ENCODE results near the gene ARHGAP21. TPM values are rescaled to one million over a fixed set of nuclear protein-coding genes. Genes with fewer than 3 reads are reported as not detected.
A peak's percentile ranks its signal among the peaks of the same experiment; 100 is the strongest.
"Not testable (repeated sequence)": the region's sequence is repeated elsewhere in the genome, so short reads cannot be mapped to it uniquely, and the experiment has no call there.

The ARHGAP21 gene
- total and polyA plus RNA-seq, 2 donors from 2014 or later: 12.7 to 74.3 TPM

DNA sequence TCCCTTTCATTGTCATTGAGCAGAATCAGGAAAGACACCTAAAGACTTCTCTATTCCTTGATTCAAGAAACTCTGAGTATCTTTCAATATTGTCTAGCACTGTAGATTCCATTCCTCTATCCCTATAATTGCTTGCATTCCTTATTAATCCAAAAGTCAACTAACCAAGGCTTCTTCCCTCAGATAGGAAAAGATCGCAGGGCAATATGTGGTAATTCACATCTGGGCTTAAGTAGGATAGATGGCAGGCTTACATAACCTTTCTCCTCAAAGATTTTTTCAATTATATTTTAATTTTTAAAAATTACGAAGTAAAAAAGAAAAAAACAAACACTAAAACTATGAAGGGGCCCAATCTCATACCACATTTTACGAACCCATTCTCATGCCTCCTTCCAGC, 7.1 kb upstream of the ARHGAP21 start:
- H3K36me3 ChIP-seq (ENCODE audit: control insufficient read depth in 2 of 3, insufficient read depth in 3 of 3, low read length in 3 of 3): no peaks in the 10 kb centered on the region
- no peak overlapping the region for H3K27ac ChIP-seq (ENCODE audit: low read depth in 2 of 2, low read length in 2 of 2)
- DNase-seq (no peak), FAIRE-seq (no peak)
- H3K9ac ChIP-seq (ENCODE audit: low read length in 3 of 3): no peak overlapping the region
- TF ChIP-seq, protein P1, sequence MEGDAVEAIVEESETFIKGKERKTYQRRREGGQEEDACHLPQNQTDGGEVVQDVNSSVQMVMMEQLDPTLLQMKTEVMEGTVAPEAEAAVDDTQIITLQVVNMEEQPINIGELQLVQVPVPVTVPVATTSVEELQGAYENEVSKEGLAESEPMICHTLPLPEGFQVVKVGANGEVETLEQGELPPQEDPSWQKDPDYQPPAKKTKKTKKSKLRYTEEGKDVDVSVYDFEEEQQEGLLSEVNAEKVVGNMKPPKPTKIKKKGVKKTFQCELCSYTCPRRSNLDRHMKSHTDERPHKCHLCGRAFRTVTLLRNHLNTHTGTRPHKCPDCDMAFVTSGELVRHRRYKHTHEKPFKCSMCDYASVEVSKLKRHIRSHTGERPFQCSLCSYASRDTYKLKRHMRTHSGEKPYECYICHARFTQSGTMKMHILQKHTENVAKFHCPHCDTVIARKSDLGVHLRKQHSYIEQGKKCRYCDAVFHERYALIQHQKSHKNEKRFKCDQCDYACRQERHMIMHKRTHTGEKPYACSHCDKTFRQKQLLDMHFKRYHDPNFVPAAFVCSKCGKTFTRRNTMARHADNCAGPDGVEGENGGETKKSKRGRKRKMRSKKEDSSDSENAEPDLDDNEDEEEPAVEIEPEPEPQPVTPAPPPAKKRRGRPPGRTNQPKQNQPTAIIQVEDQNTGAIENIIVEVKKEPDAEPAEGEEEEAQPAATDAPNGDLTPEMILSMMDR (IDR thresholded peaks at IDR 0.05; ENCODE audit: borderline replicate concordance, extremely low read depth, insufficient read depth): no peak
- H3K27me3 ChIP-seq (ENCODE audit: control insufficient read depth, insufficient read depth, low read length): no peaks in the 10 kb centered on the region
- no peak overlapping the region for H3K4me3 ChIP-seq (ENCODE audit: low read length in 3 of 3)
- H3K4me1 ChIP-seq (ENCODE audit: control insufficient read depth in 2 of 3, insufficient read depth in 2 of 3, low read depth in 1 of 3, low read length in 3 of 3): no peaks in the 10 kb centered on the region
- intact Hi-C loops (cut with DNase I): no loop called here
- H3K9me3 ChIP-seq (ENCODE audit: control insufficient read depth in 2 of 3, insufficient read depth in 1 of 3, low read length in 3 of 3): no peaks in the 10 kb centered on the region

DNA sequence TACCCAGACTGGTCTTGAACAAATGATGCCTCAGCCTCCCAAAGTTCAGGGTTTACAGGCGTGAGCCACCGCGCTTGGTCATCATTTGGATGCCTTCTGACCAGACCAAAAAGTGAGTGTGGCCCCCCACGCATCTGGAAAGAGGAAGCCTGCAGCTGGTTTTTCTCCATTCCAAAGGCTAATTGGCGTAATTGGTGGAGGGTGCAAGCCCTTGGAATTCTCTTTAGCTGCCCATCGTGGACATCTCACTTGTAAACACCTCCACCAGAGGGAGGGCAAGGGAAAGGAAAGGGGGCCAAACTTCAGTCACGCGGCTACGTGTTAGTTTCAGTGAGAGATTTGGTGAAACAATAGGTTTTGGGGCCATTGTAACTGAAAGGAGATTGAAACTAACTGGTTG, 4.1 kb upstream of the ARHGAP21 start:
- no peaks in the 10 kb centered on the region for H3K36me3 ChIP-seq (ENCODE audit: control insufficient read depth in 2 of 3, insufficient read depth in 3 of 3, low read length in 3 of 3)
- peaks cover 0 to 6% (median 0%) of the 10 kb centered on the region in 3 donors for H3K4me1 ChIP-seq (ENCODE audit: control insufficient read depth in 2 of 3, insufficient read depth in 2 of 3, low read depth in 1 of 3, low read length in 3 of 3)
- H3K27me3 ChIP-seq (ENCODE audit: control insufficient read depth, insufficient read depth, low read length): no peaks in the 10 kb centered on the region
- no peak overlapping the region for H3K9ac ChIP-seq (ENCODE audit: low read length in 3 of 3)
- intact Hi-C loops (cut with DNase I): no loop called here
- FAIRE-seq (no peak), DNase-seq (peak in 1 of 5 donors; percentile 34)
- TF ChIP-seq, protein P1 (IDR thresholded peaks at IDR 0.05; ENCODE audit: borderline replicate concordance, extremely low read depth, insufficient read depth): no peak
- no peak overlapping the region for H3K27ac ChIP-seq (ENCODE audit: low read depth in 2 of 2, low read length in 2 of 2)
- no peak overlapping the region for H3K4me3 ChIP-seq (ENCODE audit: low read length in 3 of 3)
- H3K9me3 ChIP-seq (ENCODE audit: control insufficient read depth in 2 of 3, insufficient read depth in 1 of 3, low read length in 3 of 3): no peaks in the 10 kb centered on the region

DNA sequence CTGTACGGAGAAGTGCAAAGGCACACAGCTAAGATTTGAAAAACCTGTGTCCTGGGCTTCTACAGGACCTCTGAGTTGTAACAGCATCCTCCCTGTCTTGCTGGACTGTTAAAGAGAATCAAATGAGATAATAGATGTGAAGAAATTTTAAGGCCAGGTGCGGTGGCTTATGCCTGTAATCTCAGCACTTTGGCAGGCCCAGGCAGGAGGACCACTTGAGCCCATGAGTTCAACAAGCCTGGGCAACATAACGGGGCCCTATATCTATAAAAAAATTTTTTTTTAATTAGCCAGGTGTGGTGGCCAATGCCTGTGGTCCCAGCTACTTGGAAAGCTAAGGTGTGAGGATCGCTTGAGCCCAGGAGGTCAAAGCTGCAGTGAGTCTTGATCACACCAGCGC, 2.9 kb upstream of the ARHGAP21 start:
- FAIRE-seq (no peak), DNase-seq (no peak)
- Histone ChIP-seq H3K9ac (ENCODE audit: low read length in 3 of 3) (no peak overlapping the region), H3K27ac (ENCODE audit: low read depth in 2 of 2, low read length in 2 of 2) (no peak overlapping the region), H3K36me3 (ENCODE audit: control insufficient read depth in 2 of 3, insufficient read depth in 3 of 3, low read length in 3 of 3) (no peaks in the 10 kb centered on the region), H3K27me3 (ENCODE audit: control insufficient read depth, insufficient read depth, low read length) (no peaks in the 10 kb centered on the region), H3K4me1 (ENCODE audit: control insufficient read depth in 2 of 3, insufficient read depth in 2 of 3, low read depth in 1 of 3, low read length in 3 of 3) (peaks cover 0 to 6% (median 5%) of the 10 kb centered on the region in 3 donors), H3K9me3 (ENCODE audit: control insufficient read depth in 2 of 3, insufficient read depth in 1 of 3, low read length in 3 of 3) (no peaks in the 10 kb centered on the region), H3K4me3 (ENCODE audit: low read length in 3 of 3) (no peak overlapping the region)
- intact Hi-C loops (cut with DNase I): no loop called here
- TF ChIP-seq, protein P1 (IDR thresholded peaks at IDR 0.05; ENCODE audit: borderline replicate concordance, extremely low read depth, insufficient read depth): no peak

DNA sequence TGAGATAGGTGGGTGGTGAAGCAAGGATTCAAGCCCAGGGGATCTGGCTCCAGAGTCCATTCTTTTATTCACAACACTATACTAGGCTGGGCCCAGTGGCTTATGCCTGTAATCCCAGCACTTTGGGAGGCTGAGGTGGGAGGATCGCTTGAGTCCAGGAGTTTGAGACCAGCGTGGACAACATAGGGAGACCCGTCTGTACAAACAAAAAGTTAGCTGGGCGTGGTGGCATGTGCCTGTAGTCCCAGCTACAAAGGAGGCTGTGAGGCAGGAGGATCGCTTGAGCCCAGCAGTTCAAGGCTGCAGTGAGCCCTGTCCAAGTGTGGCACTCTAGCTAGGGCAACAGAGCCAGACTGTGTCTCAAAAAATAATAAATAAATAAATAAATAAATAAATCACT, 2.3 kb upstream of the ARHGAP21 start:
- FAIRE-seq; intact Hi-C loops (cut with DNase I); DNase-seq; H3K9me3 ChIP-seq (ENCODE audit: control insufficient read depth in 2 of 3, insufficient read depth in 1 of 3, low read length in 3 of 3); H3K36me3 ChIP-seq (ENCODE audit: control insufficient read depth in 2 of 3, insufficient read depth in 3 of 3, low read length in 3 of 3); H3K9ac ChIP-seq (ENCODE audit: low read length in 3 of 3); H3K4me1 ChIP-seq (ENCODE audit: control insufficient read depth in 2 of 3, insufficient read depth in 2 of 3, low read depth in 1 of 3, low read length in 3 of 3); H3K27me3 ChIP-seq (ENCODE audit: control insufficient read depth, insufficient read depth, low read length); H3K4me3 ChIP-seq (ENCODE audit: low read length in 3 of 3); H3K27ac ChIP-seq (ENCODE audit: low read depth in 2 of 2, low read length in 2 of 2): not testable (repeated sequence)

Measured in kidney (tissue), 14 donors.